ENCODE measurements around the gene GYPA.
"Not testable (repeated sequence)": the region's sequence is repeated elsewhere in the genome, so short reads cannot be mapped to it uniquely, and the experiment has no call there.

The GYPA gene

GRCh38 chr4:144140594-144141295 is at the start of gene GYPA:
GYPA (minus strand) TSS chr4:144140718; CDS start chr4:144140635, 83 bp downstream.
- not testable (repeated sequence) for DNase-seq

- no peak for DNase-seq
Observed at GRCh38 chr4:144190009-144190408, 49.5 kb upstream of the GYPA start.

GRCh38 chr4:144189121-144189520 is 48.6 kb upstream of the GYPA start:
- no peak for DNase-seq

GRCh38 chr4:144185086-144185485 is 44.6 kb upstream of the GYPA start:
- no peak for DNase-seq

GRCh38 chr4:144183165-144183564 is 42.6 kb upstream of the GYPA start:
- DNase-seq, result no peak

GRCh38 chr4:144181391-144181790 is 40.9 kb upstream of the GYPA start:
- no peak for DNase-seq

GRCh38 chr4:144179152-144179739 is 38.7 kb upstream of the GYPA start:
- no peak for DNase-seq

- DNase-seq, result no peak
Observed at GRCh38 chr4:144178414-144178813, 37.9 kb upstream of the GYPA start.

- DNase-seq, result no peak
Observed at GRCh38 chr4:144176476-144176875, 36.0 kb upstream of the GYPA start.

- peak; percentile 59 for DNase-seq
Observed at GRCh38 chr4:144174401-144175067, 34.0 kb upstream of the GYPA start.

GRCh38 chr4:144171697-144172096 is 31.2 kb upstream of the GYPA start:
- no peak for DNase-seq

GRCh38 chr4:144169211-144169610 is 28.7 kb upstream of the GYPA start:
- DNase-seq, result no peak

- DNase-seq, result no peak
Observed at GRCh38 chr4:144154044-144154443, 13.5 kb upstream of the GYPA start.

GRCh38 chr4:144142690-144143326 is 2.3 kb upstream of the GYPA start:
- peak; percentile 32 for DNase-seq

- no peak for DNase-seq
Observed at GRCh38 chr4:144141493-144141892, 975 bp upstream of the GYPA start.

GRCh38 chr4:144139991-144140390 is 527 bp downstream of the GYPA start:
- DNase-seq, result not testable (repeated sequence)

GRCh38 chr4:144139547-144139946 is 971 bp downstream of the GYPA start:
- not testable (repeated sequence) for DNase-seq

- not testable (repeated sequence) for DNase-seq
Observed at GRCh38 chr4:144138239-144138638, 2.3 kb downstream of the GYPA start.

- DNase-seq, result not testable (repeated sequence)
Observed at GRCh38 chr4:144137137-144137931, 3.2 kb downstream of the GYPA start.

- not testable (repeated sequence) for DNase-seq
Observed at GRCh38 chr4:144136189-144136588, 4.3 kb downstream of the GYPA start.

GRCh38 chr4:144130167-144130566 is 10.4 kb downstream of the GYPA start:
- not testable (repeated sequence) for DNase-seq

- DNase-seq, result not testable (repeated sequence)
Observed at GRCh38 chr4:144129336-144129875, 11.1 kb downstream of the GYPA start.
